GM12892 (cell line): ENCODE results near the gene CCDC24.

Source experiments
- POLR2A ChIP-seq: IDR thresholded peaks from 2 replicates; pipeline ENCODE4 v1.6.1; 2011; ENCODE audit warnings: low read depth, low read length, control low read depth
- POLR2AphosphoS5 ChIP-seq: IDR thresholded peaks from 2 replicates; pipeline ENCODE4 v1.6.1; 2011; ENCODE audit warnings: low read depth, low read length, control low read depth
- TAF1 ChIP-seq: IDR thresholded peaks from 2 replicates; pipeline ENCODE4 v1.6.1; 2011; ENCODE audit warnings: low read depth, mild to moderate bottlenecking, control low read depth, low read length, borderline replicate concordance

DNA sequence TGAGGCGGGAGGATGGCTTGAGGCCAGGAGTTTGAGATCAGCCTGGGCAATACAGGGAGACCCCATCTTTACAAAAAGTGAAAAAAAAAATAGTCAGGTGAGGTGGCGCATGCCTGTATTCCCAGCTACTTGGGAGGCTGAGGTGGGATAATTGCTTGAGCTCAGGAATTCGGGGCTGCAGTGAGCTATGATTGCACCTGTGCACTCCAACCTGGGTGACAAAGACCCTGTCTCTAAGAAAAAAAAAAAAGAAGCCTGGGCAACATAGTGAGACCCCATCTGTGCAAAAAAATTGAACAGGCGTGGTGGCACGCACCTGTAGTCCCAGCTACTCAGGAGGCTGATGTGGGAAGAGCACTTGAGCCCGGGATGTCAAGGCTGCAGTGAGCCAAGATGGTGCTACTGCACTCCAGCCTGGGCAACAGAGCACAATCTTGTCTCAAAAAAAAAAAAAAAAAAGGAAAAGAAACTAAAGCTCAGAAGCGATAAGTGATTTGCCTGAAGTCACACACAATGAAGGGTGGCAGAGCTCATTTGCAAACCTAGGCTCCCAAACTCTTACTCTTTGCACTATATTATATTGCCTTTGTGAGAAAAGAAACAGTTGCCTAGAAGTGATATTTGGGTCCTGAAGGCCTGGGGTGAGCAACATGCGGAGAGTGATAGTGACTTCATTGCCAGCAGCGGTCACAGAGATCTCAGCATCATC, 2.0 kb downstream of the CCDC24 start:
- TF ChIP-seq POLR2A (no peak), POLR2AphosphoS5 (no peak), TAF1 (no peak)
